Measurements from ENCODE around the gene SMOC1. TPM values are rescaled to one million over a fixed set of nuclear protein-coding genes. Genes with fewer than 3 reads are reported as not detected.

SMOC1 gene
- total RNA-seq, 1 experiment from 2014 or later: not detected

DNA sequence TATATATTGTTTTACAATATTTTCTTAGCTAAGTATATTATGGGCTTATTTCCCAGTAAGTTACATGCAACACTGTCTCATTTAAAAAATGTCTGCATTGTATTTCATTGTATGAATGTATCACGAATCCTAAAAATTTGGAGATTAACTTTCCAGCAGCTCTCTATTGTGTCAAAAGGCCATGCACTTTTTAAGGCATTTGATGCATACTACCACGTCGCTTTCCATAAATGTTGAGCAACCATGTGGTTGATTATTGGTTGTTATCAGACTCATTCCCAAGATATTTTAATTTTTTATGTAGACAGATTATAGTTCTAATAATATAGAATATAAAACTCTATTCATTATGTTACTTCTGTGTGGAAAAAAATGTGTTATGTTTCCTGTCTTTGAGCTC lies 79.9 kb downstream of the SMOC1 start:
- intact Hi-C loops (cut with micrococcal nuclease): no loop called here
- Histone ChIP-seq H3K4me1 (ENCODE audit: insufficient read depth, low read length) (no peaks in the 10 kb centered on the region), H3K9ac (ENCODE audit: low read length) (no peak overlapping the region), H2AFZ (ENCODE audit: low read length) (no peak overlapping the region), H3K4me2 (ENCODE audit: low read length) (no peak overlapping the region), H3K36me3 (ENCODE audit: low read depth, low read length) (no peaks in the 10 kb centered on the region), H3K9me2 (replicated peaks; ENCODE audit: low read length) (no peaks in the 10 kb centered on the region), H3F3A (ENCODE audit: low read length, unreplicated experiment) (no peaks in the 10 kb centered on the region), H3K27ac (ENCODE audit: low read length) (no peak overlapping the region), H3K79me2 (ENCODE audit: low read length) (no peaks in the 10 kb centered on the region), H4K20me1 (ENCODE audit: low read length) (no peaks in the 10 kb centered on the region), H3K4me3 (ENCODE audit: low read length) (no peak overlapping the region), H3K9me3 (ENCODE audit: low read length) (no peaks in the 10 kb centered on the region), H3K27me3 (ENCODE audit: low read length) (peaks cover 56% of the 10 kb centered on the region)
- ATAC-seq: no peak
- no peak for DNase-seq
- TF ChIP-seq, protein P1, sequence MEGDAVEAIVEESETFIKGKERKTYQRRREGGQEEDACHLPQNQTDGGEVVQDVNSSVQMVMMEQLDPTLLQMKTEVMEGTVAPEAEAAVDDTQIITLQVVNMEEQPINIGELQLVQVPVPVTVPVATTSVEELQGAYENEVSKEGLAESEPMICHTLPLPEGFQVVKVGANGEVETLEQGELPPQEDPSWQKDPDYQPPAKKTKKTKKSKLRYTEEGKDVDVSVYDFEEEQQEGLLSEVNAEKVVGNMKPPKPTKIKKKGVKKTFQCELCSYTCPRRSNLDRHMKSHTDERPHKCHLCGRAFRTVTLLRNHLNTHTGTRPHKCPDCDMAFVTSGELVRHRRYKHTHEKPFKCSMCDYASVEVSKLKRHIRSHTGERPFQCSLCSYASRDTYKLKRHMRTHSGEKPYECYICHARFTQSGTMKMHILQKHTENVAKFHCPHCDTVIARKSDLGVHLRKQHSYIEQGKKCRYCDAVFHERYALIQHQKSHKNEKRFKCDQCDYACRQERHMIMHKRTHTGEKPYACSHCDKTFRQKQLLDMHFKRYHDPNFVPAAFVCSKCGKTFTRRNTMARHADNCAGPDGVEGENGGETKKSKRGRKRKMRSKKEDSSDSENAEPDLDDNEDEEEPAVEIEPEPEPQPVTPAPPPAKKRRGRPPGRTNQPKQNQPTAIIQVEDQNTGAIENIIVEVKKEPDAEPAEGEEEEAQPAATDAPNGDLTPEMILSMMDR (conservative IDR thresholded peaks at IDR 0.05; ENCODE audit: low read depth, low read length): no peak
- TF ChIP-seq EZH2phosphoT487 (IDR thresholded peaks at IDR 0.05; ENCODE audit: borderline replicate concordance, low read length): no peak
- ChIA-PET CTCF (no interaction called here), POLR2A (ENCODE audit: unreplicated experiment) (no interaction called here)
- BruUV-seq (replicated peaks): no TSS peak

DNA sequence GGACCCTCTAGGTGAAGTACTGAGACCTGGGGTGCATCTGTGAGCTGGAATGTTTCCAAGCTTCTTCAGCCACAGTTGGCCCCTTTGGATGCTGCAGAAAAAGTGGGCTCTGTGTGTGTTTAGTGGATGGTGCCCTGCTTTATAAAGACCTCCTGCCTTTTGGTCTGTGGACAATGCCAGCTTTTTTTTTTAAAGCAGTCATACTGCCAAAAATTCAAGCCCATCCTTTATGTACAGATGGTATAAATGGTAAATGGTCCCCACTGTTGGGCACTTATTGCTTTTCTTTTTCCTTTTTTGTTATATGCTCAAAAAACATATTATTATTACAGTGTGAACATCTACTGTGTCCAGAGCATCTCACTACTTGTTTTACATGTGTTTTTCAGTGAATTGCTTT lies 81.1 kb downstream of the SMOC1 start:
- intact Hi-C loops (cut with micrococcal nuclease): no loop called here
- Histone ChIP-seq H4K20me1 (ENCODE audit: low read length) (no peaks in the 10 kb centered on the region), H3K79me2 (ENCODE audit: low read length) (no peaks in the 10 kb centered on the region), H3K9me2 (replicated peaks; ENCODE audit: low read length) (no peaks in the 10 kb centered on the region), H3K36me3 (ENCODE audit: low read depth, low read length) (no peaks in the 10 kb centered on the region), H3K4me2 (ENCODE audit: low read length) (no peak overlapping the region), H3F3A (ENCODE audit: low read length, unreplicated experiment) (no peaks in the 10 kb centered on the region), H3K4me1 (ENCODE audit: insufficient read depth, low read length) (no peaks in the 10 kb centered on the region), H3K4me3 (ENCODE audit: low read length) (no peak overlapping the region), H3K27me3 (ENCODE audit: low read length) (peaks cover 52% of the 10 kb centered on the region), H3K9me3 (ENCODE audit: low read length) (no peaks in the 10 kb centered on the region), H2AFZ (ENCODE audit: low read length) (no peak overlapping the region), H3K9ac (ENCODE audit: low read length) (no peak overlapping the region), H3K27ac (ENCODE audit: low read length) (no peak overlapping the region)
- no peak for DNase-seq
- TF ChIP-seq EZH2 (IDR thresholded peaks at IDR 0.05; ENCODE audit: low read length, unreplicated experiment): no peak
- no peak for TF ChIP-seq EZH2phosphoT487 (IDR thresholded peaks at IDR 0.05; ENCODE audit: borderline replicate concordance, low read length)
- TF ChIP-seq, protein P1 (conservative IDR thresholded peaks at IDR 0.05; ENCODE audit: low read depth, low read length): no peak
- ChIA-PET POLR2A (ENCODE audit: unreplicated experiment) (no interaction called here), CTCF (no interaction called here)
- BruUV-seq (replicated peaks): no TSS peak
- ATAC-seq: no peak

DNA sequence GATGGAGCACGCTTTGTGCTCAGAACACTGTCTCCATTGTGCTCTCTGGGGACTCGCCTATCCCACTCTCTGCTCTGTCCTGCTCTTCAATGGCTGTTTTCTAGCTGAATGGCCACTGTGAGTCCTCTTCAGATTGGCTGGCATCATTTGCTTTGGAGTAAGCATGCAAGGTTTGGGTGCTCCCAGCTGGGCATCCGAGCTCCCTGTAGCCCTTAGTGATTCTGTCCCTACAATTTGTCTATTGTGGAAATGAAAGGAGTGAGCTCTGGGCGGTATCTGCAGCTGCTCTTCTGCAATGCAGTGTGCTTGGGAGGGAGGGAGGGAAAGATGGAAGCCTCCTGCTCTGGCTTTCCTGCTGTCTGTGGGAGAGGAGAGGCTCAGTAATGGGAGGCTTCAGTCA lies 84.8 kb downstream of the SMOC1 start:
- no peak overlapping the region for H3K9ac ChIP-seq (ENCODE audit: low read length)
- DNase-seq (no peak), ATAC-seq (no peak)
- POLR2A ChIA-PET (ENCODE audit: unreplicated experiment): no interaction called here
- peaks cover 64% of the 10 kb centered on the region for H3K27me3 ChIP-seq (ENCODE audit: low read length)
- H3K4me3 ChIP-seq (ENCODE audit: low read length): no peak overlapping the region
- H3K27ac ChIP-seq (ENCODE audit: low read length): no peak overlapping the region
- CTCF ChIA-PET: no interaction called here
- H3K9me3 ChIP-seq (ENCODE audit: low read length): no peaks in the 10 kb centered on the region
- BruUV-seq (replicated peaks): no TSS peak
- TF ChIP-seq EZH2 (IDR thresholded peaks at IDR 0.05; ENCODE audit: low read length, unreplicated experiment) (no peak), EZH2phosphoT487 (IDR thresholded peaks at IDR 0.05; ENCODE audit: borderline replicate concordance, low read length) (no peak)
- TF ChIP-seq, protein P1 (conservative IDR thresholded peaks at IDR 0.05; ENCODE audit: low read depth, low read length): no peak
- H3K36me3 ChIP-seq (ENCODE audit: low read depth, low read length): no peaks in the 10 kb centered on the region
- H3K79me2 ChIP-seq (ENCODE audit: low read length): no peaks in the 10 kb centered on the region
- no peaks in the 10 kb centered on the region for H3K9me2 ChIP-seq (replicated peaks; ENCODE audit: low read length)
- intact Hi-C loops (cut with micrococcal nuclease): no loop called here
- no peak overlapping the region for H3K4me2 ChIP-seq (ENCODE audit: low read length)
- H3F3A ChIP-seq (ENCODE audit: low read length, unreplicated experiment): no peaks in the 10 kb centered on the region
- H4K20me1 ChIP-seq (ENCODE audit: low read length): no peaks in the 10 kb centered on the region
- no peak overlapping the region for H2AFZ ChIP-seq (ENCODE audit: low read length)
- no peaks in the 10 kb centered on the region for H3K4me1 ChIP-seq (ENCODE audit: insufficient read depth, low read length)

Data from PC-3 (cell line).